ENCODE results near the gene FAM193B.

GRCh38 chr5:177504086-177505056 lies 50.0 kb downstream of the FAM193B start:
- TF ChIP-seq CTCF (IDR thresholded peaks at IDR 0.05; ENCODE audit: low read depth, low read length) (no peak), EZH2phosphoT487 (IDR thresholded peaks at IDR 0.05; ENCODE audit: low read depth) (no peak)
